ENCODE results near the gene AFG3L2.

The AFG3L2 gene

DNA sequence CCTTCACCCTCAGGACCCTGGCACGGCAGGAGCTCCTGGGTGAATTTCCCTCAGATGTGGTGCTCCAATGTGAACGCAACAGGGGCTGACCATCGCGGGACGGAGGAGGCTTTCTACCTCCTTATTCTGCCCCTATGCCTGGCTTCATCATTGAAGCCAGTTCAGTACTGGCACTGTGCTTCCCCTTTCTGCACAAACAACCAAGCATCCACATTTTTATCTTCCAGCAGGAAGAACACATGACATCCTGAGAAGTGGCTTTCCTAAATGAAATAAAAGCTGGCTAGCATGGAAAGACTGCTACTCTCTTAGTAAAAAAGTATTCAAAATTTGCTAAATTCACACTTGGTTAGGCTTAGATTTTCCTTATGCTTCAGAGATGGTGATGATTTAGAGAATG lies 24.8 kb downstream of the AFG3L2 start:
- no peak for DNase-seq

DNA sequence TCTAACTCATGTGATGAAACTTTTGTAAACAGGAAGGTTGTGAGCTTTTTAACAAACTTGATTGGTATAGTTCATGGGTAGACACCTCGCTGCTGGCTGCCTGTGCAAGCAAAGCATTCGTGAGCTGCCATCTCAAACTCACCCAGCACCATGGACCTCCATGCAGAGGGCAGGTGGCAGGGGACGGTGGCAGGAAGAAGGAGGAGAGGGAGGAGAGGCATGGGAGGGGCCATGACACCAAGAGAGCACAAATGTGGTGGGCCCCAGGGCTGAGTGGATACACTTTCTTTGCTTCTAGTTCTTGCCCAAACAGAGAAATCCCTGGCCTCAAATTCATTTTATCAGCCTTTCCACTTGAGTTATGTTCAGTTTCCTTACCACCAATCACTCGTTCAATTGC lies 29.1 kb downstream of the AFG3L2 start:
- DNase-seq: no peak

DNA sequence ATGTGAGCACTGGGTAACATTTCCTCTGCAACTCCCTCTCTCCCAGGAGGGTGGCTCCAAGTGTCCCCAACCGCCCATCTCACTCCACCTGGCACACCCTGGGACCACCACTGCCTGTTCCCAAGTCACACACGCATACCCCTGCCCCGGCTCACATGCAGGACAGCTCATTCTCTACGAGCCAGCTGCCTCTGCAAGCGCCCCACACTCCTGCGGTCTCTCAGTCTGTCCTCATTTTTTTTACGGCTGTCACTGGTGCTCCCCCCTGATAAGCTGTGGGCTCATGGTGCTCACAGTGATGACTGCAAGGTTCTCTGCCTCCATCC lies 30.8 kb downstream of the AFG3L2 start:
- DNase-seq: no peak

DNA sequence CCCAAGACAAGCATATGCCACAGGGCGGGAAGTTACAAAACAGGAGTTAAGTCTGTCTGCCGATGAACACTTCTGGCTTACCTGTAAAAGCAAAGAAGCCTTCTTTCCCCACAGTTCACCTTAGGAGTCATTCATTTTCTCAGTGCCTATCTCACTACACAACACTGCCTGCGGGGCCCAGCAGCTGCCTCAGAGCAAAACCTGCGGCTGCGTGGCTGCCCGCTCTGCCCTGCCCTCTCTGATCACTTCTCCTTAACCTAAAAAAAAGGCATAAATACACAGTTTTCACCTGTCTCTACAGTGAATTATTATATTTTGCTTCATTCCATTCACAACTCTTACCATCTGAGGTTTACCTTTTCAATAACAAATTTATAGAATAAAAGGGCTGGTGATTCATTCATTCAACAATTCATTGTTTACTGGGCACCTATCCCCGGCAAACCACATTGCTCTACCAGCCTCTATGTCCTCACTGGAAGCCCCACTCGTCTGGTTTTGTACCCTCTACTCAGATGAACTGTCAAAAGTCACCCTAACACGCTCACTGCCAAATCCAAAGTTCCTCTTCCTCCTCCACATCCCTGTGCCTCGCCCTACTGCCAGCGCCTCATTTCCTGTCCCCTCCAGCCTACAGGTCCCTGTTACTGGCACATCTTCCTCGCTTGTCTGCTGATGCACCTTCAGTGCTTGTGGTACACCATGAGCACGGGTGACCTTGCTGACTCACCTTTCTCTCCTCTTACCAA lies 31.4 kb downstream of the AFG3L2 start:
- DNase-seq: no peak

DNA sequence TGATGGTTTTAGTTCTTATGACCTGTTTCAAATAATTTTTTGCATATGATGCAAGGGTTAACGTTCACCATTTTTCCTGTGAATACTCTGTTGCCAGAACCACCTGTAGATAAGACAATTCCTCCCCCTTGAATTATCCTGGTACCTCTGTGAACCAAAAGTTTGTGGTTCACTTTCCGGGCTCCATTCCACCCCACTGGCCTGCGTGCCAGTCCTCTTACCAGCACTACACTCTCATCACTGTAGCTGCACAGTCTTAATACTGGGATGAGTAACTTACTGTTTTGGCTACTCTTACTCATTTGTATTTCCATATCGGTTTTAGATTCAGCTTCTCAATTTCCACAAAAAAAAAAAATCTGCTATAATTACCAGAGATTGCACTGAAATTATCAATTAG lies 34.4 kb downstream of the AFG3L2 start:
- no peak for DNase-seq

DNA sequence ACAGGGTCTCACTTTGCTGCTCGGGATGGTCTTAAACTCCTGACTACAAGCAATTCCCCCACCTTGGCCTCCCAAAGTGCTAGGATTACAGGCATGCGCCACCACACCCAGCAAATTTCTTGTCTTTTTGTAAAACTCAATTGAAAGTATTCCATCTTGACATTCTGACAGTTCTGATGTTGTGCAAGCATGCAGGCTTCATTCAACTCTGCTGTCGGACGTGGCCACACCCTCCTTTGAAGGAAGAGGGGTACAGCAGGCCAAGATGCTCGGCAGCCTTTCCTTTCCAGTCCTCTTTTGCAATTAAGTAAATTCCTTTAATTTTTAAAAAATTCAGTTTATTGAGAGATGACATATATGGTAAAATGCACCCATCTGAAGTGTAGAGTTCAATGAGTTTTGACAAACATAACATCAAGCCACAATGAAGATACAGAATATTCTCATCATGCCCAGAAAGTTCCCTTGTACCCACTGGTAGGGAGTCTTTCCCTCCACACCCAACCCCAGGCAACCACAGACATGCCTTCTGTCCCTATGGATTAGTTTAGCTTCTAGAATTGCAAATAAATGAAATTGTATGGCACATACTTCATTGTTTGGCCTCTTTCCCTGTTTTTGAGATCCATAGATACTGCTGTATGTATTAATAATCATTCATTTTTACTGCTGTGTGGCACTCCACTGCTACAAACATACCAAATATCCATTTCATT lies 35.9 kb downstream of the AFG3L2 start:
- no peak for DNase-seq

DNA sequence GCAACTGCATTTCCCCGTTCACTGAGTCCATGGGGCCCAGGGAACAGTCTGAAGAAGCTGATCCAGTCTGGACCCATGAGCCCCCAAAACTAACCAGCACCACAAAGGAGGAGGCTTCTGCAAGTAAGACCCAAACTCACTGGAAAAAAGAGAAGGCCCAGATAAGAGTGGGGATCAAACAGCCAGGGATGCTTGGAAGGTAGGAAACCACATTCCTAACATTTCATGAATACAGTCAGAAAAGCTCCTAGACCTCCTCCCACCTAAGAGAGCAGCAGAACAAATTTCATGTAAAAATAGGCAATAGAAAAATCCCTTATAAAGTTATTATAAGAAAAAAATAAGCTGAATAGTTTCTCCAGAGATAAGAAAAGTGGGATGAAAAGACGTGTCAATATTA lies 38.6 kb downstream of the AFG3L2 start:
- DNase-seq: no peak

DNA sequence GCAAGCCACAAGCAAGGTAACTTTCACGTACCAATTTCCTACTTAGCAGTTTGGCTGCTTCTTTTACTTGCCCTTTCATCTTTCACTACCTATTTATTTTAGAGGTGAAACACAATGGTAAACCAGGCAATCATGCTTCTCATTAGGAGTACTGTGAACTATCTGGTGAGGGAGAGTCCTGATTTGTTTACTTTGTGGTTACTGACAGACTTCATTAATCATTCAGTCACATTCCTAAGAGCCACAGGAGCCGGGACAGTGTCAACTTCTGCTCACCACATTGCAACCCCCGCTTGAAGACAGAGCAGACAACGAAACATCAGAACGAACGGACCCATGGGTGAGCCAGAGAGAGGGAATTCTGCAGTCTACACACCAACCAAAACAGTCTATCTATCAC lies 40.1 kb downstream of the AFG3L2 start:
- no peak for DNase-seq

DNA sequence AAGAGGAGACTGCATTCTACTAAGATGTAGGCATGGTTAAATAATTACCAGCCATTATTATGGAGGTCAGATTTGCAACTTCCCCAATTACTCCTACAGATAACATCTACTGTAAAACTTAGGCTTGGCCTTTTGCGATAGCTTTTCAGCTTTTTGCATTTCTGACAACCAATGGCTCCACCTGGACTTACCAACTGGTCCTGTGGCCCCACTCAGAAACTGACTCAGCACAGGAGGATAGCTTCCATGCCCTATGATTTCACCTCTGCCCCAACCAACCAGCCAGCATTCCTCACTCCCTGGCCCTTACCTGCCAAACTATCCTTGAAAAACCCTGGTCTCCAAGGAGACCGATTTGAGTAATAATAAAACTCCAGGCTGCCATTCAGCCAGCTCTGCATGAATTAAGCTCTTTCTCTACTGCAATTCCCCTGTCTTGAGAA lies 40.8 kb downstream of the AFG3L2 start:
- DNase-seq: no peak

DNA sequence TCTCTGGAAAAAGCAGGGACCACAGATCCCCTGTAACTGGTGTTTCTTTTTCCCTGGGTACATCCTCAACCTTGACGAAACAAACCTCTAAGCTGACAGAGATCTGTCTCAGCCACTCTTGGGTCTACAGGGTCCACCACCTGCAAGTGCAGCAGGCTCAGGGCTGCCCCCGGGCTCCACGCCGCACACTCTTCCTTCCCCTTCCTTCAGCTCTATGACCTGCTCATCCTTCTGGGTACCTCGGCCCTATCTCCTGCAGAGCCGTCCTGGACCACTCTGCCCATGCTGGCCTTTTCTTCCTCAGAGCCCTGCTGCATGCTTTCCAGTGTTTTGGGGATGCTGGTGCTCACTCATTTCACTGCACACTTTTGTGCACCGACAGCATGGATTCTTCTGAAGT lies 41.5 kb downstream of the AFG3L2 start:
- DNase-seq: no peak

DNA sequence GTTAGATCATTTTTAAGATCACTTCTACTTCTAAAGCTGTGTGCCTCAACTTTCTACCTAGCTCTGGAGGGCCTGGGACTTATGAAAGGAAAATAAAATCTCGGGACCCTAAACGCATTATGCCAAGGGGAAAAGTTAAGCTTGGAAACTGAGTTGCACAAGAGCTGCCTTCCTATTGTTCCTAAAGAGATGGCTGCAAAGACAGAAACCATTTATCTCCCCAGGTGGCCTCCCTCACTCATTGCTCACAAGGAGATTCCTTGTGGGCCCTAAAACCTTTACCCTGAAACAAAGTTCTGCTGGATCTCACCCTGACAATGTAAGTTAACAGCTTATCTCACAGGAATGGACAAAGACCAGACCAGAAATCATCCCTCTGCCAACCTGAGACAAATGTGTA lies 42.2 kb downstream of the AFG3L2 start:
- DNase-seq: no peak

DNA sequence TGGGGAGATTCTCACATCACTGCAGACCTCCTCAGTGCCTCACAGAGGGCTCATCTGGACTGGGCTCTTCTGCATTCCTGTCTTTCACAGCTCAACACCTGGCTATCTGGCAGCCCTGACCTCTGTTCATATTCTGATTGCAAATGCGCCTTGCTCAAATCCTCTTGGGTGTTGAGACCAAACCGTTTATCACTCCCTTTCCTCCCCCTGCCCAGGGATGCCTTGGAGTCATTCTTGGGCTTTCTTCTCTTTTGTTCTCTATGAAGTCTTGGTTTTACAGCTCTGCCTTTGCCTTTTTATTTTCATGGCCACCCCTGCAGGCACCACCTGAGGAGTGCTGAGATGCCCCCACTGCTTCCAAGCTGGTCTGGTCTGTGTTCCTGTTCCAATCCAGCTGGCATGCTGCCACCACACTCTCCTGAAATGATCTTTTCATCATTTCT lies 42.6 kb downstream of the AFG3L2 start:
- DNase-seq: no peak

DNA sequence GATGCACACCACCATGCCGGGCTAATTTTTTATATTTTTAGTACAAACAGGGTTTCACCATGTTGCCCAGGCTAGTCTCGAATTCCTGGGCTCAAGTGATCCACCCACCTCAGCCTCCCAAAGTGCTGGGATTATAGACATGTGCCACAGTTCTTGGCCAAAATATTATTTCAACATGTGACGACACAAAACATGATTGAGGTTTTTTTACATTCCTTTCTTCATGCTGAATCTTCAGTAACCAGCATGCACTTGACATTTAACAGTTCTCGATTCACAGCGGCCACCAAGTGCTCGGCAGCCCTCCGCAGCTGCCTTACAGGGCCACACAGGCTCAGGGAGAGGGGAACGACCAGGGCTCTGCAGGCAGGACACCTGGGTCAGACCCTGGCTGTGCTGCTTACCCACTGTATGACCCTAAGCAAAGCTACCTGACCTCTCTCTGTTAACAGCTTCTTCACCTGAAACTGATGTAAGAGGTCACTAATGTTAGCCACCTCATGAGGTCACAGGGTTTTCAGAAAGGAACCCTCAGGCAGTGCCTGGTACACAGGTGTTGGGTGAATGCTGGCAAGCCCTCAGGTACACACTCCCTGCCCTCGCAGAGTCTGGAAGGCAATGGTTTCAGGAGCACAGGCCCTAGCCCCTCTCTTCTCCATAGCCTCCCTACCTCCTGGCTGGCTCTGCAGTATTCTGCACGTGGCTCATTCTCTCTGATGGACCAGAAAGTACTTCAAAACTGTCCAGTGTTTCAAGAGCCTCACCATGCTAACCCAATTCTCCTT lies 43.3 kb downstream of the AFG3L2 start:
- no peak for DNase-seq

DNA sequence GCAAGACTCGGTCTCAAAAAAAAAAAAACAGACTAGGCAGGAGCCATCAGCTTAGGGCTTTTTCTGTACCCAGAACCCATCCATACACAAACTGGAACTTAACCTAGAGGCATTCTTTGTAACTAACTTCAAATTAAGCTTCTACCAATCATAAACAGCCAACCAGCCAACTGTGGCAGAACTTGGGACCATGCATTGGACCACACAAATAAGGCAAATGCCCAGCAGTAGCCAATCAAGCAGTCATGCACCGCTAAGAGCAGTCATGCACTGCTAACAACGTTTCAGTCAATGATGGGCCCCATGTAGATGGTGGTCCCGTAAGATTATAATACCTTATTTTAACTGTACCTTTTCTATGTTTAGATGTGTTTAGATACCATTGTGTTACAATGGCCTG lies 46.3 kb downstream of the AFG3L2 start:
- no peak for DNase-seq

DNA sequence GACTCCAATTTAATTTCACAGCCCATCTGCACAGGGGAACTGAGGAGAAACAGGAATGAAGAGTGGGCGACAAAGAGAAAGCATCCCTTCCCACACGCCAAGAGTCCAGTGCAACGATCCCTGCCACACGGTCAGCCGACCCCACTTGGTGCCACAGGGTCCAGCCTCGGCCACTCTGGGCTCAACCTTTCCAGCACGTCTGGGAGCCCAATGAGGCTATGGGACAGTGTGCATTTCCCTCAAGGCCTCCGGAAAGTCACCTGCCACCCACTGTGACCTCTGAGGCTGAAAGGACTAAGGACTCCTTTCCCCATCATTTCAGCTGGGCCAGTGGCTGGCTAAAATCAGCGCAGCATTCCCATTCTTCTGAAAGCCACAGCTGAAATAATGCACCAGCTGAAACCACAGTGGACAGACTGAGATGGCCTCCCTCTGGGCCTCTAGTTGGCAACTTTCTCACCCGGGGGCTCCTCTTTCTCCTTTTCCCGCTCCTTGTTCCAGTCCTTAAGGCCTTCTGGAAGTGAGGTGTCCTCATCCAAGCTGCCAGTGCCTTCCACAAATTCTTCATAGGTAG lies 47.8 kb downstream of the AFG3L2 start:
- no peak for DNase-seq

DNA sequence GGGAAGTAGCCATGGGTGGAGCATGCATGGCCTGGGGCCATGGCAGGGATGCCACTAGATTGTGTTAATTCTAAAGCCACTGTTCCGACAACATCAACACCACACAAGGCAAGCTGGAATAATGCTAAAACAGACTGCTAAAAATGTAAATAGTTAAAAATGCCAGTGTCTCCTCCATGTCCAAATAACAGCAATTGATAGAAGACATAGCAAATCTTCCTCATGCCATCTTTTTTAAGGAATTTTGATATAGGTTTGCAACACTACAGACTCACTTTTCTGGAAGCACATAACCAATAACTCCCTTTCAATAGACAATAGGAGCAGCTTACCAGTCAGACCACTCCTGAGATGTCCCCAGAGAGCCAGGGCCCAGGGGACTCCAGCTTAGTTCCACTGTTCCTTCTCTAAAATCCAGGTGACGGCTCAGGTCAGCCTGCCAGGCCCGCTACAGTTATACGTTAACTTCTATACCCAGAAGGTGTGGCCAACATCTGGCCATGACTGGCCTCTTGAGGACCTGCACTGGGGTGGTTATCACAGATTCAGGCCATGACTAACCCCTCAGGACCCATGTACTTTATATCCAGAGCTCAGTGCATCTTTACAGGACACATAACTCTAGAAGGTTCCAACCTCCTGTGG lies 48.7 kb downstream of the AFG3L2 start:
- no peak for DNase-seq

DNA sequence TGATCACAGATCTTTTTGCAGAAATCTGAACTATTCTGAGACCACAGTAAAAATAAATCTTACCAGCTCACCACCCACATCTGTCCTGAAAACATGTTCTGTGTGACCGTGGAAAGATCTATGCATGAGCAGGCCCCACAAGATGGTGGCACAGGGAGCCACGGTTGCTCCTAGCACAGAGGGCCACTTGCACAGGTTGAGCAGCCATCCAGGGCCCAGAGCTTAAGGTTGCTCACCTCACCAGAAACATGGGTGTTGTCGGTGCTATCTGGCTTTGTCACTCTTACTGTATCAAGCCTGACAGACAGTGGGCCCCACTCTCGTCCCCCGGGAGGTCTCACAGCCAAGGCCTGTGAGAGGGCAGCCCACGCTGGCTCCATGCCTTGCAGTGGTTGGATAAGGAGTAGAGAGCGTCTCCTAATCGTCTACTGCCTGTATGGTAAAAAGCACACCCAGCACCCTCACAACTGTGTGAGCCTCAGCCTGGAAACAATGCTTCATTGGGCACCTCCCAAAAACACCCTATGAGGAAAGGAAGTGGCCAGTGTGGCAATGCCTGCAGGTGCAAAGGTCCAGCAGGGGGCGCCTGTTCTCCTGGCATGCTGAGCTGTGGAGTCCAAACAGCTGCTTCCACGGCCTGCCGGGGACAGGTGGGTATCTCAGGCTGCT lies 49.4 kb downstream of the AFG3L2 start:
- DNase-seq: peak; percentile 77 to 90 (median 84)

DNA sequence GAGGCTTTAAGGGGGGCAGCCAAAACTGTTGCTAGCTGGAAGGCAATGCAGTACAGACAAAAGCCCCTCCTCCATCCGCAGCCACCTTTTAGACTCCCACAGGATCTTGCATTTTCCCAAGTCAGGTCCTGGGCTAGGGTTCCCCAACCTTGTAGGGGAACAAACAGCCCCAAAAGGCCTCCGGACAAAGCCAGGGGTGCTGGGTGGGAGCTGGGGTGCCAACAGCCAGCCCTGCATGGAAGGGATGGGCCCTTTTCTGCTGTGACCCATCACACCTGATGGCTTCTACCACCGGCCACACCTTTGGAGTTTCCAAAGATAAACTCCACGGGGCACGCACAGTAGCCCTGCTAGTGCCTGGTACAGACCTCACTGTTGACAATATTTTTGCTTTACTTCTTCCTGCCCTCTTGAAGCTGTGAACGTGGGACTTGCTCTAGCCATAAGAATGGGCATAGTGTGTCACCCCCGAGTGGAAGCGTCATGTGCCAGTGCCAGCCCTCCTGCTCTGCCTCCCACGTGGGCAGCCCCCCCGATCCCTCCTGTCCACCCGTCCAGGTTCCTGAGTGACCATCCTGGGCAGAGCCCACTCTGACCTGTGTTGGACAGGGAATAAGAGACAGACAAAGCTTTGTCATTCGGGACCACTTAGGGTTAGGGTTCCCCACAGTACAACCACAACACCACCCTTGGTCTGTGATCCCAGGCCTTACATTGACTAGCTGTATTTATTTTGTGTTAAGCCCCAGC lies 50.1 kb downstream of the AFG3L2 start:
- DNase-seq: no peak

DNA sequence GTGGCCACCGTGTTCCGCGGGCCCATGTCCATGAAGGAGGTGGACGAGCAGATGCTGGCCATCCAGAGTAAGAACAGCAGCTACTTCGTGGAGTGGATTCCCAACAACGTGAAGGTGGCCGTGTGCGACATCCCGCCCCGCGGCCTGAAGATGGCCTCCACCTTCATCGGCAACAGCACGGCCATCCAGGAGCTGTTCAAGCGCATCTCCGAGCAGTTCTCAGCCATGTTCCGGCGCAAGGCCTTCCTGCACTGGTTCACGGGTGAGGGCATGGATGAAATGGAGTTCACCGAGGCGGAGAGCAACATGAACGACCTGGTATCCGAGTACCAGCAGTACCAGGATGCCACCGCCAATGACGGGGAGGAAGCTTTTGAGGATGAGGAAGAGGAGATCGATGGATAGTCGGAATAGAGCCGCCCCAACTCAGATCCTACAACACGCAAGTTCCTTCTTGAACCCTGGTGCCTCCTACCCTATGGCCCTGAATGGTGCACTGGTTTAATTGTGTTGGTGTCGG lies 51.2 kb downstream of the AFG3L2 start:
- no peak for DNase-seq

DNA sequence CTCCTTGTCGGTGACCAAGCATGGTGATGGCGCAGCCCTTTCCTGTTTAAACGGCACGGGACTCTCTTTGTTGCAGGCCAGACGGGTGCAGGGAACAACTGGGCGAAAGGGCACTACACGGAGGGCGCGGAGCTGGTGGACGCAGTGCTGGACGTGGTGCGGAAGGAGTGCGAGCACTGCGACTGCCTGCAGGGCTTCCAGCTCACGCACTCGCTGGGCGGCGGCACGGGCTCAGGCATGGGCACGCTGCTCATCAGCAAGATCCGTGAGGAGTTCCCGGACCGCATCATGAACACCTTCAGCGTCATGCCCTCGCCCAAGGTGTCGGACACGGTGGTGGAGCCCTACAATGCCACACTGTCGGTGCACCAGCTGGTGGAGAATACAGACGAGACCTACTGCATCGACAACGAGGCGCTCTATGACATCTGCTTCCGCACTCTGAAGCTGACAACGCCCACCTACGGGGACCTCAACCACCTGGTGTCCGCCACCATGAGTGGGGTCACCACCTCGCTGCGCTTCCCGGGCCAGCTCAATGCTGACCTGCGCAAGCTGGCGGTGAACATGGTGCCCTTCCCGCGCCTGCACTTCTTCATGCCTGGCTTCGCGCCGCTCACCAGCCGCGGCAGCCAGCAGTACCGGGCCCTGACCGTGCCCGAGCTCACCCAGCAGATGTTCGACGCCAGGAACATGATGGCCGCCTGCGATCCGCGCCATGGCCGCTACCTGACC lies 51.9 kb downstream of the AFG3L2 start:
- DNase-seq: no peak

DNA sequence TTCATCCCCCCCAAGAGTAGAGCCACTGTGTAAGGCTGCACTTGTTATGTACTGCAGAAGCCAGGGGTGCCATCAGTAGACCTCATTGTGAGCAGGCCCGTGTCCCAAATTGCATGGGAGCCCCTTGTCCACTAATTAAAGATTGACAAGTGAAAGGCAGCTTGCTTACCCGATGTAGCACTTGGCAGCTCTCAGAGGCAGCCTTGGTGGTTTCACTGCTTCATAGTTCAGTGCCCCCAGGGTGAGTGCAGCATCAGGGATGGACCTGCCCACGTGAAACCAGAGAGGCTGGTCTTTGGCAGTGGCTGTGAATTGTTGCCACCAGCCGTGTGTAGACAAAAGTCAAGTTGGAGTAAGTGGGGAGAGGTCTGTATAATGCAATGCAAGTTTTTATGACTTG lies 55.7 kb downstream of the AFG3L2 start:
- no peak for DNase-seq
